ENCODE measurements around the gene CSF2. TPM values are rescaled to one million over a fixed set of nuclear protein-coding genes. Genes with fewer than 3 reads are reported as not detected.

CSF2 gene
- total RNA-seq, 4 donors from 2014 or later: not detected

DNA sequence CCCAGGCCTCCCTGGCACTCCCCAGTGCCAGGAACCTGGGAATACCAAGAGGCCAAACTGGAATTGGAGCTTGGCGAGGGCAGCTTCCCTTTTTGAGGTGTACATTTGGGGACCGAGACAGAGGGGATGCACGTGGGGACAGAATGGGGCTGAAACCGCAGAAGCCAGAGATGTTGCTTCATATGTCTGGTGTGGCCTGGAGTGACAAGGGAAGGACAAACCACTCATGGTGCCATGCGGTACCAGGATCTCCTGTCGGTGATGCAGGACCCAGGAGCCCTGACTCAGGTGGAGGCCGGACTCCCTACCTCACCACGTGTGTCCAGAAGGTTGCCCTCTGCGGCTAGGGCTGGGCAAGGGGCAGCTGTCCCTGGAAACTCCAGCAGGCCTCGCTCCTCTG lies 4.0 kb upstream of the CSF2 start:
- Histone ChIP-seq H3K4me1 (no peaks in the 10 kb centered on the region), H3K9me3 (no peaks in the 10 kb centered on the region), H3K27ac (no peak overlapping the region), H3K27me3 (no peaks in the 10 kb centered on the region), H3K36me3 (no peaks in the 10 kb centered on the region), H3K4me3 (no peak overlapping the region)
- no peak for TF ChIP-seq POLR2A (IDR thresholded peaks at IDR 0.05)
- TF ChIP-seq, protein P1, sequence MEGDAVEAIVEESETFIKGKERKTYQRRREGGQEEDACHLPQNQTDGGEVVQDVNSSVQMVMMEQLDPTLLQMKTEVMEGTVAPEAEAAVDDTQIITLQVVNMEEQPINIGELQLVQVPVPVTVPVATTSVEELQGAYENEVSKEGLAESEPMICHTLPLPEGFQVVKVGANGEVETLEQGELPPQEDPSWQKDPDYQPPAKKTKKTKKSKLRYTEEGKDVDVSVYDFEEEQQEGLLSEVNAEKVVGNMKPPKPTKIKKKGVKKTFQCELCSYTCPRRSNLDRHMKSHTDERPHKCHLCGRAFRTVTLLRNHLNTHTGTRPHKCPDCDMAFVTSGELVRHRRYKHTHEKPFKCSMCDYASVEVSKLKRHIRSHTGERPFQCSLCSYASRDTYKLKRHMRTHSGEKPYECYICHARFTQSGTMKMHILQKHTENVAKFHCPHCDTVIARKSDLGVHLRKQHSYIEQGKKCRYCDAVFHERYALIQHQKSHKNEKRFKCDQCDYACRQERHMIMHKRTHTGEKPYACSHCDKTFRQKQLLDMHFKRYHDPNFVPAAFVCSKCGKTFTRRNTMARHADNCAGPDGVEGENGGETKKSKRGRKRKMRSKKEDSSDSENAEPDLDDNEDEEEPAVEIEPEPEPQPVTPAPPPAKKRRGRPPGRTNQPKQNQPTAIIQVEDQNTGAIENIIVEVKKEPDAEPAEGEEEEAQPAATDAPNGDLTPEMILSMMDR (IDR thresholded peaks at IDR 0.05 in 4 of 5, conservative IDR thresholded peaks at IDR 0.05 in 1 of 5): no peak
- in situ Hi-C loops (cut with MboI; ENCODE audit: low sequenced_read_pairs in 4 of 4): loop anchor here in 1 of 4 donors (10.0 kb wide), 1 partner anchor 475 kb away; no protein-coding TSS in a partner anchor
- no peak for ATAC-seq
- intact Hi-C loops (cut with DNase I; ENCODE audit: low total_unique reads): no loop called here
- DNase-seq: no peak

DNA sequence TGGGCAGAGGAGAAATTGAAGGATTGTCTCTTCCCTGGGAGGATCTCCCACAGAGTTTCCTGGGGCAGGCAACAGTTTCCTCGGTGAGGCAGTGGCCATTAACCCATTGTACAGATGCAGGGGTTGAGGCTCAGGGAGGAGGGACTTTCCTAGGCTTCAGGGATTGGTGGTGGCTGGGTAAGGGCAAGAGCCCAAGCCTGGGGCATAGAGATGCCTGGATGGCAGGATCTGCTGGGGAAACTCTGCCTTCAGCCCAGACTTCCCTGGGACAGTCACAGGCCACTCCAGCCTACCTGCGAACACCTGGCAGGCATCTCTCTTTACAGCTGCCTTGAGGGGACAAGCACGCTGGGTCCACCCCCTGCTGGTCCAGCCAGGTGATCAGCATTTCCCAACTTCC lies 3.6 kb upstream of the CSF2 start:
- intact Hi-C loops (cut with DNase I; ENCODE audit: low total_unique reads) (no loop called here), in situ Hi-C loops (cut with MboI; ENCODE audit: low sequenced_read_pairs in 4 of 4) (loop anchor here in 1 of 4 donors (10.0 kb wide), 1 partner anchor 475 kb away; no protein-coding TSS in a partner anchor)
- Histone ChIP-seq H3K4me1 (no peaks in the 10 kb centered on the region), H3K4me3 (no peak overlapping the region), H3K36me3 (no peaks in the 10 kb centered on the region), H3K27ac (no peak overlapping the region), H3K27me3 (no peaks in the 10 kb centered on the region), H3K9me3 (no peaks in the 10 kb centered on the region)
- DNase-seq (no peak), ATAC-seq (no peak)
- no peak for TF ChIP-seq POLR2A (IDR thresholded peaks at IDR 0.05)
- TF ChIP-seq, protein P1 (IDR thresholded peaks at IDR 0.05 in 4 of 5, conservative IDR thresholded peaks at IDR 0.05 in 1 of 5): no peak

DNA sequence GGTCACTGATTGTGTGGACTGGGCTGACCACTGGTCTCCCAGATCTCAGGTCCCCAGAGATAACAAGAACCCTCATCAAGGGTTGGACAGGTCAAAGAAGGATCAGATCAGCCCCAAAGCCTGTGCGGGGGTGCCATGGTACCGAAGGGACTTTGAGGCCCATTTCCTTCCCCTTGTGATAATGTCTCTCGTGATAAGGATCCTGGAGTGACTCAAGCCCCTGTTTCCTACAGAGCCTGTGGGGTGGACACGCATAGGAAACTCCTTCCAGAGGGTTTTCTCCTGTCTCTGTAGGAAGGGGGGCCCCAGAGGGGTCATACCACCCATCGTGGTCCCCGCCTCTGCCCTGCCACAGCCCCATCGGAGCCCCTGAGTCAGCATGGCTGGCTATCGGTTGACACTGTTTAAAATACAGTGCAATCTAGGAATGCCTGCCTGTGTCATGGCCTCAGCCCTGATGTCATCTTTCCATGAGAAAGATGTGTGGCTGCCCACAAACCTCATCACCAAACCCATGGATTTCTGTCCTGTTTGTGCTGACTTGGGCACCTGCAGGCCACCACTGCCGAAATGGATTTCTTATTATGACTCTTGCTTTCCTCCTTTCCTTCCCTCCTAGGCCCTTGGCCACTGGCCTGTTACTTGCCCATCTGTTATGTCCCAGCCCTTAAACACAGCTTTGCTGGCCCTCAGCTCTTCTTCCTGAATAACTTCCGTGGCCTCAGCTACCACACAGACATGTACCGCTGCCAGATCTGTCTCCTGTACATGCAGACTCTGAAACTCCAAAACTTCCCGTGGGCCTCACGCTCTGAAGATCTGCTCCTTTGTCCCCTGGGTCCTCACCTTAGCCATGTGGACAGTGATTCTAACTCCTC lies 2.9 kb upstream of the CSF2 start:
- ATAC-seq: no peak
- Histone ChIP-seq H3K36me3 (no peaks in the 10 kb centered on the region), H3K4me1 (no peaks in the 10 kb centered on the region), H3K27ac (no peak overlapping the region), H3K9me3 (no peaks in the 10 kb centered on the region), H3K4me3 (no peak overlapping the region), H3K27me3 (no peaks in the 10 kb centered on the region)
- in situ Hi-C loops (cut with MboI; ENCODE audit: low sequenced_read_pairs in 4 of 4) (no loop called here), intact Hi-C loops (cut with DNase I; ENCODE audit: low total_unique reads) (no loop called here)
- TF ChIP-seq, protein P1 (IDR thresholded peaks at IDR 0.05 in 4 of 5, conservative IDR thresholded peaks at IDR 0.05 in 1 of 5): no peak
- TF ChIP-seq POLR2A (IDR thresholded peaks at IDR 0.05): no peak
- DNase-seq: no peak

DNA sequence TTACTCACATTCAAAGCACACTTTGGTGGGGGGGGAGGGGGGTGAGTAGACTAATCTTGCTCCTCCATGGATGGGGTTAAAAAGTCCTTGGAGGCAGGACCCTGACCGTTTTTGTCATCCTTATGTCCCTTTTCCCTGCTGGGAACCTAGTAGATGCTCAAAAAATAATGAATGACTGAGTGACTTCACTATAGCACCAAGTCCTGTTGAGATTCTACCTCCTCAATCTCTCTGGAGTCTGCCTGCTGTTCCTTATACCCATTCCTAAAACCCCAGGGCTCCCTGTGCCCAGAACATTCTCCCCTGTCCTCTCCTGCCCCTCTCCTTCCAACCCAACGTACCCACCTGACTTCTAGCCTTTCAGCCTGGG lies 2.3 kb upstream of the CSF2 start:
- TF ChIP-seq, protein P1 (IDR thresholded peaks at IDR 0.05 in 4 of 5, conservative IDR thresholded peaks at IDR 0.05 in 1 of 5): no peak
- TF ChIP-seq POLR2A (IDR thresholded peaks at IDR 0.05): no peak
- no peak for DNase-seq
- no peak for ATAC-seq
- intact Hi-C loops (cut with DNase I; ENCODE audit: low total_unique reads) (no loop called here), in situ Hi-C loops (cut with MboI; ENCODE audit: low sequenced_read_pairs in 4 of 4) (no loop called here)
- Histone ChIP-seq H3K4me1 (no peaks in the 10 kb centered on the region), H3K9me3 (no peaks in the 10 kb centered on the region), H3K27ac (no peak overlapping the region), H3K36me3 (no peaks in the 10 kb centered on the region), H3K27me3 (no peaks in the 10 kb centered on the region), H3K4me3 (no peak overlapping the region)
